Stimulated activated naive CD8-positive, alpha-beta T cell treated with anti-CD3 and anti-CD28 coated beads, Interleukin-15, Interleukin-2, amounts not matched to agents 100 ng/mL and 50 ng/mL, for 24 hours (primary cell): ENCODE measurements around the gene ALKBH4.
"Not testable (repeated sequence)": the region's sequence is repeated elsewhere in the genome, so short reads cannot be mapped to it uniquely, and the experiment has no call there.

Source experiments
- H3K27ac Mint-ChIP-seq: one replicate; pipeline ENCODE4 v1.8.0; 2021; ENCODE audit warnings: mild to moderate bottlenecking, mixed read lengths
- H3K27me3 Mint-ChIP-seq: one replicate; pipeline ENCODE4 v1.8.0; 2021; ENCODE audit warnings: mixed read lengths
- H3K36me3 Mint-ChIP-seq: one replicate; pipeline ENCODE4 v1.8.0; 2021; ENCODE audit warnings: low read depth, mixed read lengths
- H3K4me1 Mint-ChIP-seq: one replicate; pipeline ENCODE4 v1.8.0; 2021; ENCODE audit warnings: low read depth, mixed read lengths
- H3K4me3 Mint-ChIP-seq: one replicate; pipeline ENCODE4 v1.8.0; 2021; ENCODE audit warnings: mild to moderate bottlenecking, mixed read lengths
- H3K9me3 Mint-ChIP-seq: one replicate; pipeline ENCODE4 v1.8.0; 2021; ENCODE audit warnings: mixed read lengths

ALKBH4 gene

DNA sequence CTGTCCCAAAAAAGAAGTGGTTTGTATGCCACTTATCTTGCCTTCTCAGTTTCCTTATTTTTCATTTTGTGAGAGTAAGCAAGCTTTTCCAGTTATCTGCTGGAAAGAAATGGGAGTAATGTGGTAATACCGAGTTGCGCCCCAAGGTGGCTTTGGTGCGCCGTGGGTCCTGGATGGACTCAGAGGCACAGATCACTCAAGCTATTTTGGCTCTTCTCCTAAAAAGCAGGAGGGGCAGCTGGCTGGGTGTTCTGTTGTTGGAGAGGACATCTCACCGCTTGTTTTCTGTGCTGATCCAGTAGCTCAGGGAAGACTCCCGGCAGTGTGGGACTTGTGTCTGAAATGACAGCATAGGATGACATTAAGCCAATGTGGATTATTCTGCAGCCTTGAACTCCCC is 52.1 kb downstream of the ALKBH4 start:
- no peaks in the 10 kb centered on the region for H3K27me3 Mint-ChIP-seq
- H3K27ac Mint-ChIP-seq: no peak overlapping the region
- H3K4me3 Mint-ChIP-seq: no peak overlapping the region
- H3K36me3 Mint-ChIP-seq: peaks cover 82% of the 10 kb centered on the region
- no peaks in the 10 kb centered on the region for H3K9me3 Mint-ChIP-seq
- peaks cover 47% of the 10 kb centered on the region for H3K4me1 Mint-ChIP-seq

GRCh38 chr7:102410918-102411317 is 53.7 kb downstream of the ALKBH4 start:
- peak overlapping the region; percentile 61 for H3K27ac Mint-ChIP-seq
- peaks cover 31% of the 10 kb centered on the region for H3K4me1 Mint-ChIP-seq
- H3K36me3 Mint-ChIP-seq: peaks cover 83% of the 10 kb centered on the region
- no peaks in the 10 kb centered on the region for H3K27me3 Mint-ChIP-seq
- no peaks in the 10 kb centered on the region for H3K9me3 Mint-ChIP-seq
- H3K4me3 Mint-ChIP-seq: no peak overlapping the region

- Mint-ChIP-seq H3K27me3 (no peaks in the 10 kb centered on the region), H3K9me3 (no peaks in the 10 kb centered on the region), H3K36me3 (peaks cover 83% of the 10 kb centered on the region), H3K27ac (peak overlapping the region; percentile 13), H3K4me3 (no peak overlapping the region), H3K4me1 (peaks cover 23% of the 10 kb centered on the region)
Measured at GRCh38 chr7:102410123-102410522, 54.5 kb downstream of the ALKBH4 start.

DNA sequence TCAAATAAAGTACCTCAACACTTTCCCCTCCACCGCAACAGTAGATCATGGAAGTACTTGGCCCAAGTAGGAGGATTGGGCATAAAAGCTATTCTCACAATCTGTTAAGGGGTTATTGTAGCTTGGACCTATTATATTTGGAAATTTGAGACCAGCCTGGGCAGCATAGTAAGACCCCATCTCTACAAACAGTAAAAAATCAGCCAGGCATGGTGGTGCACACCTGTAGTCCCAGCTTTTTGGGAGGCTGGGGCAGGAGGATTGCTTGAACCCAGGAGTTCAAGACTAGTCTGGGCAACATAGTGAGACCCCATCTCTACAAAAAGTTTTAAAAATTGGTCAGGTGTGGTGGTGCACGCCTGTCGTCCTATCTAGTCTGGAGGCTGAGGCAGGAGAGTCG is 55.3 kb downstream of the ALKBH4 start:
- H3K27ac Mint-ChIP-seq: no peak overlapping the region
- no peaks in the 10 kb centered on the region for H3K9me3 Mint-ChIP-seq
- H3K4me3 Mint-ChIP-seq: no peak overlapping the region
- H3K4me1 Mint-ChIP-seq: peaks cover 17% of the 10 kb centered on the region
- no peaks in the 10 kb centered on the region for H3K27me3 Mint-ChIP-seq
- peaks cover 82% of the 10 kb centered on the region for H3K36me3 Mint-ChIP-seq

- H3K9me3 Mint-ChIP-seq, H3K27ac Mint-ChIP-seq, H3K27me3 Mint-ChIP-seq, H3K4me3 Mint-ChIP-seq: not testable (repeated sequence)
- Mint-ChIP-seq H3K36me3 (peaks cover 82% of the 10 kb centered on the region), H3K4me1 (peaks cover 11% of the 10 kb centered on the region)
Measured at GRCh38 chr7:102408530-102408929, 56.1 kb downstream of the ALKBH4 start.

- H3K4me1 Mint-ChIP-seq: peaks cover 11% of the 10 kb centered on the region
- H3K27me3 Mint-ChIP-seq: no peaks in the 10 kb centered on the region
- H3K4me3 Mint-ChIP-seq: no peak overlapping the region
- peaks cover 83% of the 10 kb centered on the region for H3K36me3 Mint-ChIP-seq
- no peak overlapping the region for H3K27ac Mint-ChIP-seq
- no peaks in the 10 kb centered on the region for H3K9me3 Mint-ChIP-seq
Measured at GRCh38 chr7:102407910-102408309, 56.8 kb downstream of the ALKBH4 start.
